K562 (cell line): ENCODE data around the gene FYB1. TPM values are rescaled to one million over a fixed set of nuclear protein-coding genes. Genes with fewer than 3 reads are reported as not detected.

Experiments used
- polyA plus RNA-seq, 8 experiments: library from polyadenylated mRNA; depleted of rRNA in 4 of 8; stranded (reverse) in 5 of 8; unstranded in 3 of 8; fragments of >200 nt; fragmentation: Nextera tagmentation in 2 of 8; fragmentation: Illumina TruSeq in 1 of 8; extraction: Ambion mirVana in 2 of 8; extraction: Trizol in 1 of 8; gene quantifications; 2 replicates each; pipeline versions ENCODE4 v1.2.1 to v1.2.3, GENCODE V29; 2011 to 2014; ENCODE audit warnings: inconsistent platforms in 1 of 8, missing spikeins in 1 of 8
- total RNA-seq, 7 experiments: library from RNA; depleted of rRNA in 6 of 7; stranded (reverse); fragments of >200 nt in 6 of 7; fragmentation: Illumina TruSeq in 2 of 7; extraction: Trizol in 2 of 7; gene quantifications; 2 replicates each; pipeline versions ENCODE4 v1.2.1 to v1.2.3, GENCODE V29; 2011 to 2021; ENCODE audit warnings: low replicate concordance in 1 of 7
- TF ChIP-seq, protein P1 (sequence below), 2 experiments: fragments of 450-650 bp in 1 of 2; sonication (generic) in 1 of 2; formaldehyde crosslinking in 1 of 2; IDR thresholded peaks; 2 replicates each; pipeline versions ENCODE4 v1.7.1 to v1.9.0; 2016 to 2022; ENCODE audit warnings: inconsistent platforms in 1 of 2, mild to moderate bottlenecking in 1 of 2, missing genetic modification reagents in 1 of 2

The FYB1 gene
- total and polyA plus RNA-seq, 9 of the 15 experiments (the other 6 are each of a cell fraction or from before 2014, with no cell fraction given) = 4.7 to 31.5 (median 9.7) TPM

DNA sequence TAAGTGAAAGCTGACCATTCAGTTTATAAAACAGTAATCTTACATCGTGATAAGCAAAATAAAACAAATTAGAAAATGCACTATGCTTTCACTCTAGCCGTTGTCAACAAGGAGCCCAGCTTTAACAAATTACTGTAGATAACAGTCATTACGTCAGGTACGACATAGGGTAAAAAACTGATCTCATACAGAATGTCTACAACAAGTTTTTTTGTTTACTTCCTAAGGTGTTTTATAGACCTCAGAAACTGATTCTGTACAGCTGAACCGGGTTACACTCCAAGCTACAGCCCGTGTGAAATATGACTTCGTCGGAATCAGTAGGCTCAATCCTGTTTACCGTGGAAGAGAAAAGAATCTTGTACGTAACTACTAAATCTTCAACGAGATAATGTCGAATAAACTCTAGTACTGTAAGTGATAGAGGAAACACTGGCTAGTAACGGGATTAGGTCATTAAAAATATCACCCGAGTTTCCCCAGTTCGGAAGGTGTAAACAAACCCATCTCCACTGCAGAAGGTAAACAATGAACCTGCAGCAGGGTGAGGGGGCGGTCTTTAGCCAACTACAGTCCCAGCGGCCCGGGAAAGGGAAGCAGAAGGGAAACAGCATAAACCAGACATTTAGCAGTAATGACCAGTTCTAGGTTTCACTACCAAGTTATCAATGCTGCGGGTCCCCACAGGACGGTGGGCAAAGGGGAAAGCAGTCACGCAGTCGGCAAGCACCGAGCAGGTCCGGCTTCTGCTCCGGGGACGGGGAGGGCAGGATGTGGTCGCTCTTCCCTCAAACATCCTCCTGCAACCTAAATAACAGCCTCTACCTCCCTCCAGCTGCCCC lies 146.2 kb downstream of the FYB1 start (continued):
- TF ChIP-seq, protein P1, sequence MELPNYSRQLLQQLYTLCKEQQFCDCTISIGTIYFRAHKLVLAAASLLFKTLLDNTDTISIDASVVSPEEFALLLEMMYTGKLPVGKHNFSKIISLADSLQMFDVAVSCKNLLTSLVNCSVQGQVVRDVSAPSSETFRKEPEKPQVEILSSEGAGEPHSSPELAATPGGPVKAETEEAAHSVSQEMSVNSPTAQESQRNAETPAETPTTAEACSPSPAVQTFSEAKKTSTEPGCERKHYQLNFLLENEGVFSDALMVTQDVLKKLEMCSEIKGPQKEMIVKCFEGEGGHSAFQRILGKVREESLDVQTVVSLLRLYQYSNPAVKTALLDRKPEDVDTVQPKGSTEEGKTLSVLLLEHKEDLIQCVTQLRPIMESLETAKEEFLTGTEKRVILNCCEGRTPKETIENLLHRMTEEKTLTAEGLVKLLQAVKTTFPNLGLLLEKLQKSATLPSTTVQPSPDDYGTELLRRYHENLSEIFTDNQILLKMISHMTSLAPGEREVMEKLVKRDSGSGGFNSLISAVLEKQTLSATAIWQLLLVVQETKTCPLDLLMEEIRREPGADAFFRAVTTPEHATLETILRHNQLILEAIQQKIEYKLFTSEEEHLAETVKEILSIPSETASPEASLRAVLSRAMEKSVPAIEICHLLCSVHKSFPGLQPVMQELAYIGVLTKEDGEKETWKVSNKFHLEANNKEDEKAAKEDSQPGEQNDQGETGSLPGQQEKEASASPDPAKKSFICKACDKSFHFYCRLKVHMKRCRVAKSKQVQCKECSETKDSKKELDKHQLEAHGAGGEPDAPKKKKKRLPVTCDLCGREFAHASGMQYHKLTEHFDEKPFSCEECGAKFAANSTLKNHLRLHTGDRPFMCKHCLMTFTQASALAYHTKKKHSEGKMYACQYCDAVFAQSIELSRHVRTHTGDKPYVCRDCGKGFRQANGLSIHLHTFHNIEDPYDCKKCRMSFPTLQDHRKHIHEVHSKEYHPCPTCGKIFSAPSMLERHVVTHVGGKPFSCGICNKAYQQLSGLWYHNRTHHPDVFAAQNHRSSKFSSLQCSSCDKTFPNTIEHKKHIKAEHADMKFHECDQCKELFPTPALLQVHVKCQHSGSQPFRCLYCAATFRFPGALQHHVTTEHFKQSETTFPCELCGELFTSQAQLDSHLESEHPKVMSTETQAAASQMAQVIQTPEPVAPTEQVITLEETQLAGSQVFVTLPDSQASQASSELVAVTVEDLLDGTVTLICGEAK (IDR thresholded peaks at IDR 0.05) = no peak; the same call in 1 of the 2 replicates
- TF ChIP-seq, protein P1 (CRISPR knock-in tag; IDR thresholded peaks at IDR 0.05) = no peak
